ENCODE measurements around the gene APBB2.

Gene APBB2

GRCh38 chr4:40808926-40809457 lies 405.4 kb downstream of the APBB2 start:
- DNase-seq, result no peak

DNA sequence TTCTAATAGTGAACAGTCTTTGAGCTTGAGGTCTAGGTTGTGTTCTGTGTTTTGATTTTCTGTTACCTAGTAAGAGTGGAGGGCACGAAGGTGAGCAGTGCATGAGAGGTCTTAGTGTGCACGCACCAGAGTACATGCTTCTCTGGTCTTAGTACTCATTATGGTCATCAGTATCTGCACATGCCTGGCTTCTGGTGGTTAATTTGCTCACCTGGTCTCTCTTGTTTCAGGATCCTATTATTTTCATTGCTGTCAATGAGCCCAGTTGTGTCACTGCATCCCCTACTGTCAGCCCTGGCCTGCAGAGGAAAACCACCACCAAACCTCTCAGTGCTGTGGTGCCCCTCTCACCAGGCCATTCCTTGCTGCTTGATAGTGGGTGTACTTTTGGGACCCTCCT lies 409.7 kb downstream of the APBB2 start:
- no peak for DNase-seq

DNA sequence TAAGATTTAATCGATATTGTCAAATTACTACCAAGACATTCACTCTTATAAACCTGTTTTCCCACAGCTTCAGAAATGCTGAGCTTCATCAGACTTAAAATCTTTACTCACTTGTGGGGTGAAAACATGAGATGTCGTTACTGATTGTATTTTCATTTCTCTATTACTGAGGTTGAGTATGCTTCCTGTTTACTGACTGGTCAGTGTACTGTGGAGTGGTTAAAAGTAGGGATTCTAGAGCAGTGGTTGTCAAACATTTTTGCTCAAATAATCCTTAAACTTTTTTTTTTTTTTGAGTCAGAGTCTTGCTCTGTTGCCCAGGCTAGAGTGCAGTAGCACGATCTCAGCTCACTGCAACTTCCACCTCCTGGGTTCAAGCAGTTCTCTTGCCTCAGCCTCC lies 414.3 kb downstream of the APBB2 start:
- no peak for DNase-seq

DNA sequence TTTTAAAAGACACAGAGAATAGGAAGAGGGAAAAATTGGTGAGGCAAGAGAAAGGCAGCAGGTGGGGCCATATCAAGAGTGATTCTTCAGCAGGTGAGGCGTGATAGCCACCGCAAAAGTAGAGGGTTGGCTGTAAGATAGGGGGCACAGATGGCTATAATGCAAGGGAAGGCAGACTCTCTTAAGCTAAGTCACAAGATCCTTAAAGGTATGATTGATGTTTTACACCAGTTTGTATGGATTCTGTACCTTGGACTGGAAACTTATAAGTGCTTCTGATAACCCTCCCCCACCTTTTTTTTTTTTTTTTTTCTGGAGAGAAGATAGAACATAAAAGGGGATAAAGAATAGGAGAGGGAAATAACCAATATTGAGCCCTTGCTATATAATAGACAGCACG lies 424.6 kb downstream of the APBB2 start:
- DNase-seq, result no peak

GRCh38 chr4:40789031-40789430 lies 425.3 kb downstream of the APBB2 start:
- DNase-seq, result no peak

GRCh38 chr4:40788331-40788730 lies 426.0 kb downstream of the APBB2 start:
- no peak for DNase-seq

- DNase-seq, result no peak
These were observed 428.6 kb downstream of the APBB2 start for GRCh38 chr4:40785727-40786126.

- no peak for DNase-seq
These were observed 431.5 kb downstream of the APBB2 start for GRCh38 chr4:40782876-40783275.

GRCh38 chr4:40778090-40778489 lies 436.3 kb downstream of the APBB2 start:
- no peak for DNase-seq

DNA sequence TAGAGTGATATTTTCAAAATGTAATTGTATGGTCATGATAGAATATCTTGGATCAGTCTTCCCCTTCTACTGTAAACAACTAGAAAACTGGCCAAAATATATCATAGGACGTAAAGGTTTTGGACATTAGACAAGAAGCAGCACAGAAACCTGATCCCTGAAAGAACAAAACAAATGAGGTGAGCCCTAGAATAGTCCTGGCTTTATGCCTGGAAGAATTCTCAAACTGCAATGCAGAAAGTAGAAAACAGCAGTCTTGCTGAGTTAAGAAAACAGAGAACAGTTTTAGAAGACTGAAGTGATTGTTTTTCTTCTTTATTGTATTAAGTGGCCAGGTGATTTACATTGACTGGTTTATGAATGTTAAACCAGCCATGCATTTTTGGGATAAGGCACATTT lies 445.1 kb downstream of the APBB2 start:
- DNase-seq, result no peak

GRCh38 chr4:40763228-40763716 lies 451.1 kb downstream of the APBB2 start:
- DNase-seq, result no peak

Measured in NCI-H1417 (cell line).